Endothelial cell of umbilical vein (primary cell): ENCODE measurements around the gene WDR89. TPM values are rescaled to one million over a fixed set of nuclear protein-coding genes. Genes with fewer than 3 reads are reported as not detected.

Source experiments
- BruUV-seq: library from RNA; stranded (reverse); fragments of 400-500 nt; replicated peaks from 2 replicates; lab custom pipeline; 2021; lab: Mats Ljungman, UMichigan
- CTCF ChIA-PET: fragments of 300-600, 350-600 bp; sonication (Branson Sonifier 250); formaldehyde crosslinking; loops from one replicate; lab custom pipeline; 2021; ENCODE audit warnings: antibody characterized with exemption, inconsistent platforms; lab: Charles Lee
- POLR2A ChIA-PET: fragments of 300-600, 350-600 bp; sonication (Branson Sonifier 250); formaldehyde crosslinking; loops from one replicate; lab custom pipeline; 2021; ENCODE audit warnings: antibody characterized with exemption, inconsistent platforms; lab: Charles Lee
- DNase-seq: peaks from one replicate; pipeline ENCODE4 v3.0.0-alpha.2; 2011; ENCODE audit warnings: low read depth, low spot score
- FAIRE-seq: peaks from 2 replicates; lab custom pipeline; 2011; peaks lifted over from hg19 to GRCh38; lab: Jason Lieb, UNC
- H2AFZ ChIP-seq: 2 replicates; pipeline ENCODE4 v1.6.0; 2012; ENCODE audit warnings: low read depth, low read length, control low read depth, inconsistent platforms
- H3K27ac ChIP-seq: 2 replicates; pipeline ENCODE4 v1.5.1; 2011; ENCODE audit warnings: low read depth, mild to moderate bottlenecking, control low read depth, low read length, moderate library complexity; ENCODE audit not compliant: insufficient read depth
- H3K27me3 ChIP-seq, 2 experiments: 2 replicates each; pipeline versions ENCODE4 v1.6.0 to v1.6.1; 2011; ENCODE audit warnings: low read length in 2 of 2, mixed read lengths in 1 of 2; ENCODE audit not compliant: control insufficient read depth in 2 of 2, insufficient read depth in 2 of 2
- H3K36me3 ChIP-seq, 2 experiments: 2 replicates in 1 of 2; 3 replicates in 1 of 2; pipeline ENCODE4 v1.5.1; 2011; ENCODE audit warnings: low read length in 2 of 2, mild to moderate bottlenecking in 1 of 2, moderate library complexity in 1 of 2; ENCODE audit not compliant: control insufficient read depth in 2 of 2, insufficient read depth in 2 of 2; ENCODE audit errors: extremely low read depth in 1 of 2
- H3K4me1 ChIP-seq: 3 replicates; pipeline ENCODE4 v1.5.1; 2011; ENCODE audit warnings: mild to moderate bottlenecking, low read length; ENCODE audit not compliant: control insufficient read depth, insufficient read depth; ENCODE audit errors: extremely low read depth
- H3K4me2 ChIP-seq: 2 replicates; pipeline ENCODE4 v1.6.1; 2011; ENCODE audit warnings: low read length, control low read depth, mixed read lengths; ENCODE audit not compliant: insufficient read depth
- H3K4me3 ChIP-seq, 3 experiments: fragments of 200-600 bp in 1 of 3; sonication (generic), shearing (Covaris generic) in 1 of 3; replicated peaks in 1 of 3; 2 replicates each; pipeline ENCODE4 v1.5.1; 2011 to 2016; ENCODE audit warnings: control low read depth in 3 of 3, low read length in 3 of 3, mild to moderate bottlenecking in 2 of 3, inconsistent platforms in 1 of 3, low read depth in 1 of 3, moderate library complexity in 1 of 3; ENCODE audit not compliant: insufficient read depth in 1 of 3
- H3K79me2 ChIP-seq: 2 replicates; pipeline ENCODE4 v1.6.0; 2012; ENCODE audit warnings: low read length, inconsistent platforms; ENCODE audit not compliant: control insufficient read depth, insufficient read depth
- H3K9ac ChIP-seq: replicated peaks from 2 replicates; pipeline ENCODE3; 2011; ENCODE audit warnings: low read length, control low read depth; ENCODE audit not compliant: insufficient read depth; ENCODE audit errors: extremely low read depth
- H3K9me1 ChIP-seq: replicated peaks from 3 replicates; pipeline ENCODE4 v1.6.0; 2011; ENCODE audit warnings: mild to moderate bottlenecking, low read length; ENCODE audit not compliant: control insufficient read depth, insufficient read depth; ENCODE audit errors: extremely low read depth
- H3K9me3 ChIP-seq: replicated peaks from 2 replicates; pipeline ENCODE4 v1.5.1; 2012; ENCODE audit warnings: low read length, inconsistent platforms; ENCODE audit not compliant: control insufficient read depth, insufficient read depth
- H4K20me1 ChIP-seq: replicated peaks from 2 replicates; pipeline ENCODE3; 2011; ENCODE audit warnings: mild to moderate bottlenecking, low read length; ENCODE audit not compliant: control insufficient read depth, insufficient read depth; ENCODE audit errors: extremely low read depth
- EZH2 ChIP-seq: IDR thresholded peaks from 2 replicates; pipeline ENCODE4 v1.6.1; 2012; ENCODE audit warnings: borderline replicate concordance, low read depth, mild to moderate bottlenecking, moderate library complexity, low read length, inconsistent platforms; ENCODE audit not compliant: severe bottlenecking
- FOS ChIP-seq: IDR thresholded peaks from 2 replicates; pipeline ENCODE4 v1.6.1; 2011; ENCODE audit warnings: mild to moderate bottlenecking, low read length, moderate library complexity, borderline replicate concordance; ENCODE audit not compliant: insufficient read depth
- GATA2 ChIP-seq: IDR thresholded peaks from 2 replicates; pipeline ENCODE4 v1.7.0; 2011; ENCODE audit warnings: low read depth, mild to moderate bottlenecking, moderate library complexity, mixed read lengths, low read length; ENCODE audit not compliant: insufficient read length, insufficient read depth
- JUN ChIP-seq: IDR thresholded peaks from 2 replicates; pipeline ENCODE4 v1.6.1; 2011; ENCODE audit warnings: borderline replicate concordance, low read depth; ENCODE audit not compliant: insufficient read length, insufficient read depth
- MYC ChIP-seq: IDR thresholded peaks from one replicate; pipeline ENCODE4 v1.6.1; 2011; ENCODE audit warnings: mild to moderate bottlenecking, low read depth, low read length
- POLR2A ChIP-seq: IDR thresholded peaks from 2 replicates; pipeline ENCODE4 v1.6.1; 2012; ENCODE audit warnings: low read depth, mild to moderate bottlenecking, control low read depth, low read length
- POLR2AphosphoS5 ChIP-seq: IDR thresholded peaks from 2 replicates; pipeline ENCODE4 v1.6.1; 2012; ENCODE audit warnings: low read depth, mild to moderate bottlenecking, control low read depth, low read length, moderate library complexity; ENCODE audit not compliant: insufficient read depth
- dilution Hi-C: fragments of 300-500 bp; cut with MboI; formaldehyde crosslinking; loops from one replicate; pipeline ENCODE4 v1.15.0; 2019; ENCODE audit warnings: low sequenced_read_pairs; ENCODE audit not compliant: extremely low pct_ligation_motif_present
- intact Hi-C: fragments of 100-400 bp; cut with micrococcal nuclease; formaldehyde crosslinking; loops from one replicate; pipeline ENCODE4 v1.10.0; 2022
- polyA plus RNA-seq, 4 experiments: library from polyadenylated mRNA; depleted of rRNA in 3 of 4; stranded (reverse) in 3 of 4; unstranded in 1 of 4; fragments of >200 nt; gene quantifications; 2 replicates each; pipeline versions ENCODE4 v1.2.1 to v1.2.3, GENCODE V29; 2011 to 2012; ENCODE audit warnings: missing spikeins in 1 of 4
- total RNA-seq: library from RNA; stranded (reverse); gene quantifications from 2 replicates; pipeline ENCODE4 v1.2.3, GENCODE V29; 2021
- TF ChIP-seq, protein P1 (sequence below), 2 donors: IDR thresholded peaks; 1 replicate in 1 of 2; 2 replicates in 1 of 2; pipeline ENCODE4 v1.5.1; 2011; ENCODE audit warnings: low read length in 2 of 2, mild to moderate bottlenecking in 2 of 2, moderate library complexity in 2 of 2, control low read depth in 1 of 2, inconsistent platforms in 1 of 2, low read depth in 1 of 2; ENCODE audit not compliant: insufficient read depth in 1 of 2; ENCODE audit errors: extremely low read depth in 1 of 2
- TF ChIP-seq, protein P2 (sequence below): IDR thresholded peaks from 2 replicates; pipeline ENCODE4 v1.6.1; 2011; ENCODE audit not compliant: insufficient read depth, insufficient read length

The WDR89 gene
- total and polyA plus RNA-seq, 2 donors (not counting 3 experiments of a cell fraction or from before 2014, with no cell fraction given): 3.5 to 10.7 TPM

DNA sequence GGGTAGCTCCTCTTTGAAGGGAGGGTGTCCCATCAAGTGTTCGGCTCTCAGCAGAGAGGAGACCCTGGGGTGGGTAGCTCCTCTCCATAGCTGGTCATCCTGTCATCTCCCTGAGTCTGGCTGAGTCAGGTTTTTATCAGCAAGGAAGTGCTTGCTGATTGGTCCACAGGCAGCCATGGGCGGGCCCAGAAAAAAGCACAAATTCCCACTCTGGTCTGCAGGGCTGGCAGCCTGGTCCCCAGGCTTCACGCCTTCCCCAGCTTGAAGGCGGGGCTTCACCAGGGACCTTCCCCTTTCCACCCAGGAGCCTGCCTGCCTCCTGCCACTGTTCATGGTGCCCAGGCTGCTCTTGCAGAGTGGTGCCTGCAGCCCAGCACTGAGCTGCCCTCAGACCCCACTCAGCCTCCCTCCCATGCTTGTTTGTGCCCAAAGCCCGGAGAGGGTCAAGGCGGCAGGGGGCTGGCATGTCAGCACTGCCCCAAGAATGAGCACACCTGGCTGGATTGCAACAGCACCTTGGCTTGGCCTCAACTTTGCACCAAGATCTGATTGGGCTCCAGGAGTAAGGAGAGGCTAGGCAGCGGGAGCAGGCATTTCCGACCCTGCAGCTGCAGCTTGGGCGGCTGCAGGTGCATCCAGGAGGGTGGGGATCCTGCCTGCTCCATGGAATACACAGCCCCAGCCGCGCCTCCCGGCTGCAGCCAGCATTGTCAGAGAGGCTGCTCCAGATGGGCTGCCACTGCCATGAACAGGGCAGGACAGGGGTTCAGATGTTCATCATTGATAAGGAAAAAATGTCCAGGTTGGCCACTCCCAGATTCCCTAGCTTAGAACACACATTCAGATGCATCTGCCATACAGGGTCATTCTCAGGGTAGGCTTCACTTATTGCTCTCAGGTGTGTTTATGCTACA lies 22.0 kb upstream of the WDR89 start:
- no peak overlapping the region for H3K27ac ChIP-seq
- FAIRE-seq: peak; percentile 64
- no peaks in the 10 kb centered on the region for H3K36me3 ChIP-seq
- intact Hi-C loops (no loop called here), dilution Hi-C loops (no loop called here)
- no peaks in the 10 kb centered on the region for H3K9me1 ChIP-seq
- H4K20me1 ChIP-seq: no peaks in the 10 kb centered on the region
- ChIA-PET CTCF (interaction anchor here (0.6 to 0.9 kb wide), 2 partner anchors 13 to 323 kb away, joined by 3 read pairs; no protein-coding TSS in a partner anchor), POLR2A (no interaction called here)
- no peak for DNase-seq
- no TSS peak for BruUV-seq
- H3K9ac ChIP-seq: no peak overlapping the region
- no peaks in the 10 kb centered on the region for H3K27me3 ChIP-seq
- H2AFZ ChIP-seq: no peak overlapping the region
- no peaks in the 10 kb centered on the region for H3K9me3 ChIP-seq
- H3K4me2 ChIP-seq: no peak overlapping the region
- H3K79me2 ChIP-seq: no peaks in the 10 kb centered on the region
- TF ChIP-seq JUN (no peak), MYC (no peak), GATA2 (no peak), EZH2 (no peak), POLR2A (no peak), POLR2AphosphoS5 (no peak), FOS (no peak)
- TF ChIP-seq, protein P1, sequence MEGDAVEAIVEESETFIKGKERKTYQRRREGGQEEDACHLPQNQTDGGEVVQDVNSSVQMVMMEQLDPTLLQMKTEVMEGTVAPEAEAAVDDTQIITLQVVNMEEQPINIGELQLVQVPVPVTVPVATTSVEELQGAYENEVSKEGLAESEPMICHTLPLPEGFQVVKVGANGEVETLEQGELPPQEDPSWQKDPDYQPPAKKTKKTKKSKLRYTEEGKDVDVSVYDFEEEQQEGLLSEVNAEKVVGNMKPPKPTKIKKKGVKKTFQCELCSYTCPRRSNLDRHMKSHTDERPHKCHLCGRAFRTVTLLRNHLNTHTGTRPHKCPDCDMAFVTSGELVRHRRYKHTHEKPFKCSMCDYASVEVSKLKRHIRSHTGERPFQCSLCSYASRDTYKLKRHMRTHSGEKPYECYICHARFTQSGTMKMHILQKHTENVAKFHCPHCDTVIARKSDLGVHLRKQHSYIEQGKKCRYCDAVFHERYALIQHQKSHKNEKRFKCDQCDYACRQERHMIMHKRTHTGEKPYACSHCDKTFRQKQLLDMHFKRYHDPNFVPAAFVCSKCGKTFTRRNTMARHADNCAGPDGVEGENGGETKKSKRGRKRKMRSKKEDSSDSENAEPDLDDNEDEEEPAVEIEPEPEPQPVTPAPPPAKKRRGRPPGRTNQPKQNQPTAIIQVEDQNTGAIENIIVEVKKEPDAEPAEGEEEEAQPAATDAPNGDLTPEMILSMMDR (IDR thresholded peaks at IDR 0.05; ENCODE audit: extremely low read depth in 1 of 2, insufficient read depth in 1 of 2, low read depth in 1 of 2, low read length in 2 of 2): no peak
- TF ChIP-seq, protein P2, sequence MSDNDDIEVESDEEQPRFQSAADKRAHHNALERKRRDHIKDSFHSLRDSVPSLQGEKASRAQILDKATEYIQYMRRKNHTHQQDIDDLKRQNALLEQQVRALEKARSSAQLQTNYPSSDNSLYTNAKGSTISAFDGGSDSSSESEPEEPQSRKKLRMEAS: no peak
- H3K4me1 ChIP-seq: no peaks in the 10 kb centered on the region
- H3K4me3 ChIP-seq: no peak overlapping the region
